AG09319 (cell line): ENCODE data around the gene MSI2.

Experiments used
- DNase-seq: peaks from one replicate; pipeline ENCODE4 v3.0.0-alpha.2; 2010; ENCODE audit warnings: low read depth; ENCODE audit errors: extremely low read depth
- CTCF ChIP-seq: IDR thresholded peaks from 2 replicates; pipeline ENCODE4 v1.5.1; 2011; ENCODE audit warnings: low read depth, mild to moderate bottlenecking, inconsistent platforms, low read length, moderate library complexity

MSI2 gene

GRCh38 chr17:57531078-57531477 lies 274.8 kb downstream of the MSI2 start:
- DNase-seq, result no peak
- TF ChIP-seq CTCF, result no peak

GRCh38 chr17:57531648-57532504 lies 275.6 kb downstream of the MSI2 start:
- no peak for TF ChIP-seq CTCF
- DNase-seq, result no peak

GRCh38 chr17:57532556-57532955 lies 276.2 kb downstream of the MSI2 start:
- no peak for TF ChIP-seq CTCF
- DNase-seq, result no peak

GRCh38 chr17:57532966-57533365 lies 276.6 kb downstream of the MSI2 start:
- no peak for DNase-seq
- no peak for TF ChIP-seq CTCF

GRCh38 chr17:57533684-57534305 lies 277.5 kb downstream of the MSI2 start:
- TF ChIP-seq CTCF, result no peak
- no peak for DNase-seq

GRCh38 chr17:57534863-57535248 lies 278.5 kb downstream of the MSI2 start:
- TF ChIP-seq CTCF, result no peak

GRCh38 chr17:57535249-57535966 lies 279.1 kb downstream of the MSI2 start:
- TF ChIP-seq CTCF, result no peak
- no peak for DNase-seq

More at GRCh38 chr17:57534863-57535248, 278.5 kb downstream of the MSI2 start:
- DNase-seq, result no peak
